Osteocyte (in vitro differentiated cells): ENCODE results near the gene PDE4A. TPM values are rescaled to one million over a fixed set of nuclear protein-coding genes. Genes with fewer than 3 reads are reported as not detected.
A peak's percentile ranks its signal among the peaks of the same experiment; 100 is the strongest.

ENCODE experiments used
- DNase-seq: peaks from one replicate; pipeline ENCODE4 v3.0.0; 2021; ENCODE audit warnings: mixed read lengths; ENCODE audit not compliant: unreplicated experiment; ENCODE audit errors: extremely low spot score
- H3K27ac Mint-ChIP-seq: one replicate; pipeline ENCODE4 v1.8.0; 2021; ENCODE audit warnings: mild to moderate bottlenecking, mixed read lengths; ENCODE audit not compliant: unreplicated experiment
- H3K27me3 Mint-ChIP-seq: one replicate; pipeline ENCODE4 v1.8.0; 2021; ENCODE audit warnings: mixed read lengths; ENCODE audit not compliant: unreplicated experiment
- H3K36me3 Mint-ChIP-seq: one replicate; pipeline ENCODE4 v1.8.0; 2021; ENCODE audit warnings: mixed read lengths; ENCODE audit not compliant: unreplicated experiment
- H3K4me1 Mint-ChIP-seq: one replicate; pipeline ENCODE4 v1.8.0; 2021; ENCODE audit warnings: mixed read lengths; ENCODE audit not compliant: unreplicated experiment
- H3K4me3 Mint-ChIP-seq: one replicate; pipeline ENCODE4 v1.8.0; 2021; ENCODE audit warnings: mild to moderate bottlenecking, moderate library complexity, mixed read lengths; ENCODE audit not compliant: unreplicated experiment
- H3K9me3 Mint-ChIP-seq: one replicate; pipeline ENCODE4 v1.8.0; 2021; ENCODE audit warnings: mixed read lengths; ENCODE audit not compliant: unreplicated experiment
- CTCF ChIP-seq: fragments of 200-600 bp; sonication (generic); IDR thresholded peaks from 2 replicates; pipeline ENCODE4 v1.5.0; 2021; ENCODE audit warnings: antibody characterized with exemption, mild to moderate bottlenecking, moderate library complexity
- total RNA-seq: library from RNA; stranded (reverse); gene quantifications from 2 replicates; pipeline ENCODE4 v1.2.1, GENCODE V29; 2021

PDE4A gene
- total RNA-seq, 1 donor from 2014 or later: 12.7 TPM

GRCh38 chr19:10514211-10515145, 94.1 kb downstream of the PDE4A start:
- no peak for TF ChIP-seq CTCF
- no peaks in the 10 kb centered on the region for H3K9me3 Mint-ChIP-seq
- no peak overlapping the region for H3K4me3 Mint-ChIP-seq
- DNase-seq: no peak
- no peaks in the 10 kb centered on the region for H3K27me3 Mint-ChIP-seq
- no peak overlapping the region for H3K27ac Mint-ChIP-seq
- H3K36me3 Mint-ChIP-seq: peaks cover 2% of the 10 kb centered on the region
- peaks cover 31% of the 10 kb centered on the region for H3K4me1 Mint-ChIP-seq

GRCh38 chr19:10516064-10516385, 95.7 kb downstream of the PDE4A start:
- H3K27me3 Mint-ChIP-seq: no peaks in the 10 kb centered on the region
- peak overlapping the region; percentile 76 for H3K4me3 Mint-ChIP-seq
- no peaks in the 10 kb centered on the region for H3K9me3 Mint-ChIP-seq
- TF ChIP-seq CTCF: no peak
- H3K4me1 Mint-ChIP-seq: peaks cover 32% of the 10 kb centered on the region
- H3K36me3 Mint-ChIP-seq: peaks cover 2% of the 10 kb centered on the region
- H3K27ac Mint-ChIP-seq: no peak overlapping the region
- no peak for DNase-seq

GRCh38 chr19:10516671-10517286, 96.4 kb downstream of the PDE4A start:
- H3K36me3 Mint-ChIP-seq: peaks cover 2% of the 10 kb centered on the region
- H3K4me3 Mint-ChIP-seq: peak overlapping the region; percentile 76
- DNase-seq: no peak
- H3K27ac Mint-ChIP-seq: peak overlapping the region; percentile 46
- no peaks in the 10 kb centered on the region for H3K9me3 Mint-ChIP-seq
- peaks cover 32% of the 10 kb centered on the region for H3K4me1 Mint-ChIP-seq
- no peaks in the 10 kb centered on the region for H3K27me3 Mint-ChIP-seq
- TF ChIP-seq CTCF: no peak

GRCh38 chr19:10517361-10517759, 97.0 kb downstream of the PDE4A start, which contains the start of gene S1PR5:
TSS of gene S1PR5 (minus strand) at chr19:10517447. CDS start at chr19:10515011, 2,436 bp downstream.
- Mint-ChIP-seq H3K27me3 (no peaks in the 10 kb centered on the region), H3K27ac (peak within 1 kb of the TSS; percentile 46)

More at GRCh38 chr19:10517361-10517759, 97.0 kb downstream of the PDE4A start, which contains the start of gene S1PR5:
- Mint-ChIP-seq H3K4me3 (peak within 1 kb of the TSS; percentile 76), H3K4me1 (peaks cover 32% of the 10 kb centered on the region), H3K9me3 (no peaks in the 10 kb centered on the region), H3K36me3 (peaks cover 2% of the 10 kb centered on the region)
- peak; percentile 6 for TF ChIP-seq CTCF
- peak; percentile 85 for DNase-seq
